Vagina (tissue), 2 donors: ENCODE results near the gene RNF4. TPM values are rescaled to one million over a fixed set of nuclear protein-coding genes. Genes with fewer than 3 reads are reported as not detected.

ENCODE experiments used
- DNase-seq, 2 donors: peaks; one replicate each; pipeline ENCODE4 v3.0.0-alpha.2; 2017; ENCODE audit errors: extremely low spot score in 2 of 2
- H3K27ac ChIP-seq: fragments of 200-600 bp; sonication (generic); one replicate; pipeline ENCODE4 v1.5.1; 2019
- H3K27me3 ChIP-seq: fragments of 200-600 bp; sonication (generic); one replicate; pipeline ENCODE4 v1.5.1; 2019
- H3K36me3 ChIP-seq, 2 donors: fragments of 200-600 bp; sonication (generic); one replicate each; pipeline ENCODE4 v1.5.1; 2017 to 2019
- H3K4me1 ChIP-seq: fragments of 200-600 bp; sonication (generic); one replicate; pipeline ENCODE4 v1.5.1; 2019
- H3K4me3 ChIP-seq, 2 donors: fragments of 200-600 bp; sonication (generic); 1 replicate in 1 of 2; 2 replicates in 1 of 2; pipeline ENCODE4 v1.5.1; 2016 to 2019
- H3K9me3 ChIP-seq: fragments of 200-600 bp; sonication (generic); one replicate; pipeline ENCODE4 v1.5.1; 2019
- CTCF ChIP-seq, 3 experiments: fragments of 450-650 bp in 2 of 3; fragments of 200-600 bp in 1 of 3; sonication (generic) in 1 of 3; IDR thresholded peaks; one replicate each; pipeline ENCODE4 v1.5.1; 2017 to 2019; ENCODE audit warnings: antibody characterized with exemption in 3 of 3, mild to moderate bottlenecking in 2 of 3, moderate library complexity in 2 of 3
- POLR2A ChIP-seq, 2 donors: fragments of 450-650 bp; IDR thresholded peaks; one replicate each; pipeline ENCODE4 v1.6.1; 2017; ENCODE audit warnings: antibody characterized with exemption in 2 of 2, mild to moderate bottlenecking in 2 of 2, moderate library complexity in 2 of 2
- POLR2AphosphoS5 ChIP-seq, 2 donors: sonication (generic); formaldehyde crosslinking; IDR thresholded peaks; one replicate each; pipeline ENCODE4 v1.9.0; 2017; ENCODE audit warnings: antibody characterized with exemption in 2 of 2, mild to moderate bottlenecking in 2 of 2, low read depth in 1 of 2; ENCODE audit not compliant: insufficient read depth in 1 of 2
- intact Hi-C: fragments of 100-400 bp; cut with DNase I; formaldehyde crosslinking; loops from one replicate; pipeline ENCODE4 v1.15.1; 2023
- total RNA-seq: library from RNA; depleted of rRNA; stranded (reverse); fragments of >200 nt; gene quantifications from one replicate; pipeline ENCODE4 v1.2.3, GENCODE V29; 2016

The RNF4 gene
- total RNA-seq = 30.2 TPM

GRCh38 chr4:2468456-2469191 is at the start of gene RNF4:
Gene RNF4, plus strand, starts transcription at chr4:2469106. Its CDS starts 21,388 bp downstream, at chr4:2490494.
- intact Hi-C loops = loop anchor here (1.0 kb wide), 1 partner anchor 206 kb away; the partner anchor contains the start of gene MXD4
- H3K27ac ChIP-seq = peak within 1 kb of the TSS; percentile 86
- H3K4me1 ChIP-seq = peaks cover 34% of the 10 kb centered on the region
- peak; percentile 86 to 94 for TF ChIP-seq POLR2AphosphoS5 (IDR thresholded peaks at IDR 0.05; ENCODE audit: insufficient read depth in 1 of 2, low read depth in 1 of 2)
- peak in 1 of 2 donors; percentile 15 for TF ChIP-seq POLR2A (IDR thresholded peaks at IDR 0.05)
- no peak for TF ChIP-seq CTCF (IDR thresholded peaks at IDR 0.05)
- peak within 1 kb of the TSS; percentile 53 to 81 for H3K4me3 ChIP-seq
- H3K36me3 ChIP-seq = peaks cover 0 to 18% of the 10 kb centered on the region in 2 donors
- peak in 1 of 2 donors; percentile 97 for DNase-seq
- no peaks in the 10 kb centered on the region for H3K9me3 ChIP-seq
- no peaks in the 10 kb centered on the region for H3K27me3 ChIP-seq

GRCh38 chr4:2419814-2420213 is 49.1 kb upstream of the RNF4 start:
- Histone ChIP-seq H3K4me1 (peaks cover 34% of the 10 kb centered on the region), H3K27me3 (no peaks in the 10 kb centered on the region), H3K36me3 (no peaks in the 10 kb centered on the region), H3K4me3 (no peak overlapping the region), H3K27ac (no peak overlapping the region), H3K9me3 (no peaks in the 10 kb centered on the region)
- intact Hi-C loops = loop anchor here (5.0 to 10.0 kb wide), 2 partner anchors 155 to 178 kb away; partner anchors contain the start of genes HAUS3, MXD4 and POLN
- no peak for DNase-seq
- no peak for TF ChIP-seq POLR2A (IDR thresholded peaks at IDR 0.05)
- no peak for TF ChIP-seq POLR2AphosphoS5 (IDR thresholded peaks at IDR 0.05; ENCODE audit: insufficient read depth in 1 of 2, low read depth in 1 of 2)
- no peak for TF ChIP-seq CTCF (IDR thresholded peaks at IDR 0.05)

- Histone ChIP-seq H3K4me1 (peaks cover 21% of the 10 kb centered on the region), H3K36me3 (no peaks in the 10 kb centered on the region), H3K9me3 (no peaks in the 10 kb centered on the region), H3K27me3 (no peaks in the 10 kb centered on the region), H3K4me3 (no peak overlapping the region), H3K27ac (no peak overlapping the region)
- intact Hi-C loops = no loop called here
- no peak for DNase-seq
- TF ChIP-seq POLR2A (IDR thresholded peaks at IDR 0.05) (no peak), CTCF (IDR thresholded peaks at IDR 0.05) (no peak), POLR2AphosphoS5 (IDR thresholded peaks at IDR 0.05; ENCODE audit: insufficient read depth in 1 of 2, low read depth in 1 of 2) (no peak)
Observed at GRCh38 chr4:2421928-2422327, 47.0 kb upstream of the RNF4 start.

- Histone ChIP-seq H3K27ac (no peak overlapping the region), H3K9me3 (no peaks in the 10 kb centered on the region), H3K4me3 (no peak overlapping the region), H3K4me1 (peaks cover 13% of the 10 kb centered on the region), H3K27me3 (no peaks in the 10 kb centered on the region), H3K36me3 (no peaks in the 10 kb centered on the region)
- DNase-seq = no peak
- TF ChIP-seq POLR2AphosphoS5 (IDR thresholded peaks at IDR 0.05; ENCODE audit: insufficient read depth in 1 of 2, low read depth in 1 of 2) = no peak
- no peak for TF ChIP-seq CTCF (IDR thresholded peaks at IDR 0.05)
- no peak for TF ChIP-seq POLR2A (IDR thresholded peaks at IDR 0.05)
- intact Hi-C loops = no loop called here
Observed at GRCh38 chr4:2423066-2423465, 45.8 kb upstream of the RNF4 start.

- no peak for DNase-seq
- Histone ChIP-seq H3K4me3 (no peak overlapping the region), H3K4me1 (peaks cover 12% of the 10 kb centered on the region), H3K27ac (no peak overlapping the region), H3K36me3 (no peaks in the 10 kb centered on the region), H3K9me3 (no peaks in the 10 kb centered on the region), H3K27me3 (no peaks in the 10 kb centered on the region)
- intact Hi-C loops = no loop called here
- TF ChIP-seq POLR2AphosphoS5 (IDR thresholded peaks at IDR 0.05; ENCODE audit: insufficient read depth in 1 of 2, low read depth in 1 of 2) (no peak), POLR2A (IDR thresholded peaks at IDR 0.05) (no peak)
Observed at GRCh38 chr4:2423695-2424094, 45.2 kb upstream of the RNF4 start.
